Spleen (tissue), 11 donors: ENCODE results near the gene PANK4. TPM values are rescaled to one million over a fixed set of nuclear protein-coding genes. Genes with fewer than 3 reads are reported as not detected.

Source experiments
- DNase-seq: peaks from one replicate; pipeline ENCODE4 v3.0.0-alpha.2; 2020
- H3K27ac ChIP-seq, 8 donors: fragments of 200-600 bp; sonication (generic) in 7 of 8; 1 replicate in 4 of 8; 2 replicates in 4 of 8; pipeline versions ENCODE4 v1.5.0 to v1.8.0; 2016 to 2021; ENCODE audit warnings: inconsistent platforms in 4 of 8, mild to moderate bottlenecking in 4 of 8, moderate library complexity in 1 of 8
- H3K27me3 ChIP-seq, 7 donors: fragments of 200-600 bp; sonication (generic) in 6 of 7; replicated peaks in 1 of 7; 1 replicate in 4 of 7; 2 replicates in 3 of 7; pipeline versions ENCODE4 v1.5.0 to v1.8.0; 2016 to 2021; ENCODE audit warnings: inconsistent platforms in 3 of 7, mild to moderate bottlenecking in 1 of 7
- H3K36me3 ChIP-seq, 6 donors: fragments of 200-600 bp; sonication (generic) in 5 of 6; 1 replicate in 4 of 6; 2 replicates in 2 of 6; pipeline versions ENCODE4 v1.5.0 to v1.8.0; 2016 to 2021; ENCODE audit warnings: inconsistent platforms in 2 of 6
- H3K4me1 ChIP-seq, 6 donors: fragments of 200-600 bp; sonication (generic) in 5 of 6; 1 replicate in 3 of 6; 2 replicates in 3 of 6; pipeline versions ENCODE4 v1.5.0 to v1.8.0; 2016 to 2021; ENCODE audit warnings: inconsistent platforms in 3 of 6
- H3K4me3 ChIP-seq, 8 donors: fragments of 200-600 bp; sonication (generic) in 7 of 8; 1 replicate in 4 of 8; 2 replicates in 4 of 8; pipeline versions ENCODE4 v1.5.0 to v1.8.0; 2016 to 2021; ENCODE audit warnings: inconsistent platforms in 4 of 8, mild to moderate bottlenecking in 4 of 8, moderate library complexity in 2 of 8
- H3K9me3 ChIP-seq, 8 donors: fragments of 200-600 bp; sonication (generic) in 7 of 8; 1 replicate in 4 of 8; 2 replicates in 4 of 8; pipeline versions ENCODE4 v1.5.0 to v1.8.0; 2016 to 2021; ENCODE audit warnings: inconsistent platforms in 4 of 8
- CTCF ChIP-seq, 11 experiments: fragments of 200-600 bp in 7 of 11; fragments of 450-650 bp in 4 of 11; sonication (generic) in 4 of 11; IDR thresholded peaks in 8 of 11; conservative IDR thresholded peaks in 3 of 11; 1 replicate in 7 of 11; 2 replicates in 4 of 11; pipeline versions ENCODE4 v1.4.0 to v1.8.0; 2016 to 2021; ENCODE audit warnings: antibody characterized with exemption in 11 of 11, inconsistent platforms in 4 of 11, mild to moderate bottlenecking in 1 of 11
- POLR2A ChIP-seq, 3 donors: fragments of 450-650 bp; IDR thresholded peaks; one replicate each; pipeline ENCODE4 v1.5.1; 2017; ENCODE audit warnings: antibody characterized with exemption in 3 of 3, mild to moderate bottlenecking in 1 of 3
- POLR2AphosphoS5 ChIP-seq, 3 donors: sonication (generic); formaldehyde crosslinking; IDR thresholded peaks; one replicate each; pipeline ENCODE4 v1.5.1; 2017; ENCODE audit warnings: antibody characterized with exemption in 3 of 3
- WGBS, 5 donors: extraction: QIAGEN DNeasy Blood & Tissue Kit in 3 of 5; methylation state at CpG; one replicate each; pipeline versions ENCODE4 v1.1.5 to v1.1.7; 2013 to 2018; 5-methylcytosine and 5-hydroxymethylcytosine counted together
- intact Hi-C: fragments of 100-400 bp; cut with DNase I; formaldehyde crosslinking; loops from one replicate; pipeline ENCODE4 v1.15.0; 2023; ENCODE audit warnings: low total_unique reads
- polyA plus RNA-seq, 3 donors: library from polyadenylated mRNA; stranded (reverse); fragments of 200-250 nt; gene quantifications; one replicate each; pipeline ENCODE4 v1.2.1, GENCODE V29; 2013
- total RNA-seq, 7 donors: library from RNA; depleted of rRNA in 3 of 7; stranded (reverse); fragments of >200 nt in 3 of 7; fragmentation: NEBNext Ultra II Directional in 4 of 7; extraction: Animal tissue kit (Norgen Biotek cat#: 25700) in 4 of 7; gene quantifications; one replicate each; pipeline versions ENCODE4 v1.1.0 to v1.2.1, GENCODE V29; 2016 to 2021
- donor health status: healthy with polysubstance abuse.
- donor health status: DM: no; HTN: no; CAD: no; lungs with moderate emphysema.
- donor health status: DM: no; HTN: no; CAD: no.
- donor health status: Bipolar disorder and iron deficiency.
- donor health status: healthy.
- donor health status: DM: no; HTN: no; CAD: no.
- donor health status: DM: yes; HTN: yes; CAD: no.

The PANK4 gene
- total and polyA plus RNA-seq, 10 donors, result 13.8 to 49.5 (median 42.9) TPM

GRCh38 chr1:2489615-2490014 is 36.8 kb downstream of the PANK4 start:
- peaks cover 0 to 9% (median 0%) of the 10 kb centered on the region in 7 donors for H3K27me3 ChIP-seq
- peaks cover 0 to 24% (median 17%) of the 10 kb centered on the region in 8 donors for H3K9me3 ChIP-seq
- H3K36me3 ChIP-seq, result peaks cover 0 to 26% (median 2%) of the 10 kb centered on the region in 6 donors
- intact Hi-C loops, result no loop called here
- TF ChIP-seq POLR2A (IDR thresholded peaks at IDR 0.05) (no peak), CTCF (IDR thresholded peaks at IDR 0.05 in 8 of 11, conservative IDR thresholded peaks at IDR 0.05 in 3 of 11) (no peak), POLR2AphosphoS5 (IDR thresholded peaks at IDR 0.05) (no peak)
- H3K4me3 ChIP-seq, result no peak overlapping the region
- H3K27ac ChIP-seq, result no peak overlapping the region
- no peak for DNase-seq
- 85 to 92% (median 88%) methylated on average over 13 to 14 of the region's 14 CpGs for WGBS, 5 donors
- peaks cover 0 to 20% (median 13%) of the 10 kb centered on the region in 6 donors for H3K4me1 ChIP-seq

- 81 to 88% (median 86%) methylated on average over 2 of the region's 2 CpGs for WGBS, 5 donors
- peaks cover 0 to 9% (median 0%) of the 10 kb centered on the region in 7 donors for H3K27me3 ChIP-seq
Measured at GRCh38 chr1:2488688-2489087, 37.7 kb downstream of the PANK4 start.

GRCh38 chr1:2486558-2486957 is 39.8 kb downstream of the PANK4 start:
- Histone ChIP-seq H3K4me1 (peaks cover 0 to 6% (median 0%) of the 10 kb centered on the region in 6 donors), H3K36me3 (peaks cover 0 to 26% (median 2%) of the 10 kb centered on the region in 6 donors), H3K9me3 (peaks cover 0 to 24% (median 17%) of the 10 kb centered on the region in 8 donors), H3K4me3 (no peak overlapping the region), H3K27me3 (no peaks in the 10 kb centered on the region), H3K27ac (no peak overlapping the region)
- 72 to 89% (median 86%) methylated on average over 7 to 9 of the region's 9 CpGs for WGBS, 5 donors
- TF ChIP-seq CTCF (IDR thresholded peaks at IDR 0.05 in 8 of 11, conservative IDR thresholded peaks at IDR 0.05 in 3 of 11), result no peak
- no peak for TF ChIP-seq POLR2AphosphoS5 (IDR thresholded peaks at IDR 0.05)
- no peak for TF ChIP-seq POLR2A (IDR thresholded peaks at IDR 0.05)
- no peak for DNase-seq
- intact Hi-C loops, result no loop called here

More at GRCh38 chr1:2488688-2489087, 37.7 kb downstream of the PANK4 start:
- Histone ChIP-seq H3K36me3 (peaks cover 0 to 26% (median 2%) of the 10 kb centered on the region in 6 donors), H3K4me1 (peaks cover 0 to 11% (median 4%) of the 10 kb centered on the region in 6 donors), H3K27ac (no peak overlapping the region), H3K4me3 (no peak overlapping the region), H3K9me3 (peaks cover 0 to 24% (median 17%) of the 10 kb centered on the region in 8 donors)
- TF ChIP-seq POLR2A (IDR thresholded peaks at IDR 0.05) (no peak), POLR2AphosphoS5 (IDR thresholded peaks at IDR 0.05) (no peak), CTCF (IDR thresholded peaks at IDR 0.05 in 8 of 11, conservative IDR thresholded peaks at IDR 0.05 in 3 of 11) (no peak)
- intact Hi-C loops, result no loop called here
- no peak for DNase-seq

GRCh38 chr1:2486041-2486440 is 40.4 kb downstream of the PANK4 start:
- DNase-seq, result no peak
- Histone ChIP-seq H3K4me1 (peaks cover 0 to 11% (median under 1%) of the 10 kb centered on the region in 6 donors), H3K36me3 (peaks cover 0 to 26% (median 2%) of the 10 kb centered on the region in 6 donors), H3K27ac (no peak overlapping the region), H3K27me3 (no peaks in the 10 kb centered on the region), H3K4me3 (no peak overlapping the region), H3K9me3 (peaks cover 0 to 24% (median 17%) of the 10 kb centered on the region in 8 donors)
- WGBS, 5 donors, result 84 to 91% (median 85%) methylated on average over 4 of the region's 4 CpGs; no CpG with 5 or more reads in 1 of the 5 donors
- no peak for TF ChIP-seq POLR2AphosphoS5 (IDR thresholded peaks at IDR 0.05)
- TF ChIP-seq POLR2A (IDR thresholded peaks at IDR 0.05), result no peak
- TF ChIP-seq CTCF (IDR thresholded peaks at IDR 0.05 in 8 of 11, conservative IDR thresholded peaks at IDR 0.05 in 3 of 11), result no peak
- intact Hi-C loops, result no loop called here
